GM12874 (cell line): ENCODE data around the gene DLGAP1.

Experiments
- TF ChIP-seq, protein P1 (sequence below): IDR thresholded peaks from 2 replicates; pipeline ENCODE4 v1.5.1; 2011; ENCODE audit warnings: low read depth, mild to moderate bottlenecking, control low read depth, low read length, moderate library complexity; ENCODE audit not compliant: insufficient read depth

The DLGAP1 gene

GRCh38 chr18:3605954-3606443, 849.1 kb downstream of the DLGAP1 start:
- TF ChIP-seq, protein P1, sequence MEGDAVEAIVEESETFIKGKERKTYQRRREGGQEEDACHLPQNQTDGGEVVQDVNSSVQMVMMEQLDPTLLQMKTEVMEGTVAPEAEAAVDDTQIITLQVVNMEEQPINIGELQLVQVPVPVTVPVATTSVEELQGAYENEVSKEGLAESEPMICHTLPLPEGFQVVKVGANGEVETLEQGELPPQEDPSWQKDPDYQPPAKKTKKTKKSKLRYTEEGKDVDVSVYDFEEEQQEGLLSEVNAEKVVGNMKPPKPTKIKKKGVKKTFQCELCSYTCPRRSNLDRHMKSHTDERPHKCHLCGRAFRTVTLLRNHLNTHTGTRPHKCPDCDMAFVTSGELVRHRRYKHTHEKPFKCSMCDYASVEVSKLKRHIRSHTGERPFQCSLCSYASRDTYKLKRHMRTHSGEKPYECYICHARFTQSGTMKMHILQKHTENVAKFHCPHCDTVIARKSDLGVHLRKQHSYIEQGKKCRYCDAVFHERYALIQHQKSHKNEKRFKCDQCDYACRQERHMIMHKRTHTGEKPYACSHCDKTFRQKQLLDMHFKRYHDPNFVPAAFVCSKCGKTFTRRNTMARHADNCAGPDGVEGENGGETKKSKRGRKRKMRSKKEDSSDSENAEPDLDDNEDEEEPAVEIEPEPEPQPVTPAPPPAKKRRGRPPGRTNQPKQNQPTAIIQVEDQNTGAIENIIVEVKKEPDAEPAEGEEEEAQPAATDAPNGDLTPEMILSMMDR, result no peak

DNA sequence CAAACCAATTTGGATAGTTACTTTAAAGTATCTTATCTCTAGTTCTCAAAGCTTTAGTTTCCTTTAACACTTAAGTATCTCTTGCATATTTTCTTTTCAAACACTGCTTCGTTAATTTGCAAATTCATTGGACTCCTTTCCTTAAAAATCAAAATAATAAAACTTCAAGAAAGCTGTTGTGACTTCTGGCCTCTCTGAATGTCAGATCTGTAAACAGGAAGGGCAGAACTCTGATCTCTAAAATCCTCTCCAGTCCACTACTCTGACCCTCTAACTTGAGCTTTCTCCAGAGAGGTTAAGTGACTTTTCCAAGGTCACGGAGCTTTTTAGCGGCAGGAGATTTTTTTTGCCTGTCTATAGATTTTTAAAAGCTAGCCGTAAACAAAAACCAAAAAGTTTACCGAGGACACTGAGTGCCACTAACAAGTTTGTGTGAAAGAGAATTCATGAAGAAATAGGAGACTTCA, 849.6 kb downstream of the DLGAP1 start:
- TF ChIP-seq, protein P1, result no peak

GRCh38 chr18:3604498-3605408, 850.4 kb downstream of the DLGAP1 start:
- TF ChIP-seq, protein P1, result no peak

- TF ChIP-seq, protein P1, result no peak
These were observed 850.9 kb downstream of the DLGAP1 start for GRCh38 chr18:3604235-3604497.

DNA sequence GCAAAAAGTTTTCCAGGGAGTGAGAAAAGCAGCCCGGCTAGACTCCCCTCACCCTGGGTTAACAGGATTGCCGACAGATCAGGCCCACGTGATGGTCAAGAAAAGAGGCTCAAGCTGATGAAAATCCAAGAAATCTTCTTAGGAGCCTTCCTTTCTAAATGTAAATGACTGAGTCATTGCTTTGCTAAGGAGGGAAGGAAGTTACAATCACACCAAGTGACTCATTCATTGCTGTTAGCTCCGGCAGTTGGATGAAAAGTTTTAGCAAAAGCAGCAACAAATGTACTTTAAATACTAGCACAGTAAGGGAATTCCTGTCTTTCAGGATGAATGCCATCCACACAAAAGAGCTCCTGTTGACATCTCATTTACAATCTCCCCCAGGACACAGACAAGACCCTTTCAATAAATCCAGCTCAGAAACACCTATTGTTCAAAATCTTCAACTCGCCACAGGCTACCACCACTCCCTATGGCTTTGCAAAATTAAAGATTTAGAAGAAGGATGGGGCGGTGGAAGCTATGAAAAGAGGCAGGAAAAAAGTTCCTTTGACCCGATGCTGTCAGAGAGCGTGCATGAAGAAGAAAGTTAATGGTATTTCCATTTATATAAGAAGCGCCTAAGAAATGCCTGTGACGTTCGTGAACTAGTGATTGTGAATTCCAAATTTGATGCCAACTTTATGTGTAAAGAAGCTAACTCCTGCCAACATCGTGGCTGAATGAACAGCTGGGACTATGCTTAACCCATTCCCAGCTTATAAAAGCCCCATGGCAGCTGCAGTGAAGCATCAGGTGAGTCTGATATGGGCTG, 851.5 kb downstream of the DLGAP1 start:
- TF ChIP-seq, protein P1, result no peak

DNA sequence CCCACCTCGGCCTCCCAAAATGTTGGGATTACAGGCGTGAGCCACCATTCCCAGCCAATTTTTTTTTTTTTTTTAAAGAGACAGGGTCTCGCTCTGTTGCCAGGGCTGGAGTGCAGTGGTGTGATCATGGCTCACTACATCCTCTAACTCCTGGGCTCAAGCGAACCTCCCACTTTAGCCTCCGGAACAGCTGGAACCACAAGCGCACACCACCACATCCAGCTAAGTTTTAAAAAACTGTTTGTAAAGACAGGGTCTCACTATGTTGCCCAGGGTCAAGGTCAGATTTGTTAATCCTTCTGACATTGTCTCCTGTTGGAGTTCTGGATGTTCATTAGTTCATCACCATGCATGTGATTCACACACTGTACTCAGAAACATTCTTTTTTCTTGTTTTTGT, 855.2 kb downstream of the DLGAP1 start:
- TF ChIP-seq, protein P1, result no peak

- TF ChIP-seq, protein P1, result no peak
These were observed 855.9 kb downstream of the DLGAP1 start for GRCh38 chr18:3599195-3599594.
